ENCODE measurements around the gene EHF.

The EHF gene

GRCh38 chr11:34602245-34602644 is 18.6 kb upstream of the EHF start:
- DNase-seq: no peak

- no peak for DNase-seq
Observed at GRCh38 chr11:34603129-34604001, 17.5 kb upstream of the EHF start.

- DNase-seq: no peak
Observed at GRCh38 chr11:34604145-34604544, 16.7 kb upstream of the EHF start.

GRCh38 chr11:34604911-34605310 is 16.0 kb upstream of the EHF start:
- DNase-seq: no peak

- no peak for DNase-seq
Observed at GRCh38 chr11:34605481-34606325, 15.2 kb upstream of the EHF start.

- no peak for DNase-seq
Observed at GRCh38 chr11:34606326-34607120, 14.4 kb upstream of the EHF start.

GRCh38 chr11:34609187-34609751 is 11.6 kb upstream of the EHF start:
- DNase-seq: no peak

GRCh38 chr11:34609850-34610249 is 11.0 kb upstream of the EHF start:
- DNase-seq: no peak

GRCh38 chr11:34610324-34611041 is 10.4 kb upstream of the EHF start:
- DNase-seq: no peak

GRCh38 chr11:34613015-34613414 is 7.9 kb upstream of the EHF start:
- DNase-seq: no peak

- DNase-seq: no peak
Observed at GRCh38 chr11:34613552-34614056, 7.3 kb upstream of the EHF start.

GRCh38 chr11:34614344-34615104 is 6.4 kb upstream of the EHF start:
- DNase-seq: no peak

GRCh38 chr11:34616086-34616485 is 4.8 kb upstream of the EHF start:
- no peak for DNase-seq

- DNase-seq: no peak
Observed at GRCh38 chr11:34616830-34617504, 3.9 kb upstream of the EHF start.

GRCh38 chr11:34618406-34618805 is 2.5 kb upstream of the EHF start:
- DNase-seq: no peak

- no peak for DNase-seq
Observed at GRCh38 chr11:34619062-34619516, 1.8 kb upstream of the EHF start.

GRCh38 chr11:34620202-34620601 is 691 bp upstream of the EHF start:
- DNase-seq: no peak

GRCh38 chr11:34621876-34622275 is 983 bp downstream of the EHF start:
- no peak for DNase-seq

- no peak for DNase-seq
Observed at GRCh38 chr11:34623463-34623862, 2.6 kb downstream of the EHF start.

GRCh38 chr11:34624069-34624468 is 3.2 kb downstream of the EHF start:
- no peak for DNase-seq

Measured in effector CD8-positive, alpha-beta T cell (primary cell).